ENCODE results near the gene SMYD3.

- TF ChIP-seq POLR2AphosphoS5 (IDR thresholded peaks at IDR 0.05; ENCODE audit: low read depth, low read length) (no peak), FOXP2 (optimal IDR thresholded peaks at IDR 0.05; ENCODE audit: borderline replicate concordance, extremely low read depth, extremely low read length, insufficient read depth) (no peak), SIN3A (IDR thresholded peaks at IDR 0.05; ENCODE audit: borderline replicate concordance, insufficient read depth, low read length) (no peak), REST (IDR thresholded peaks at IDR 0.05; ENCODE audit: insufficient read depth in 1 of 2, low read depth in 2 of 2, low read length in 2 of 2) (no peak)
Measured at GRCh38 chr1:246447501-246447900, 59.6 kb downstream of the SMYD3 start.
